Panc1 (cell line): ENCODE results near the gene ADGRV1.

Experiments used
- CTCF ChIP-seq: fragments of 450-650 bp; IDR thresholded peaks from 2 replicates; pipeline ENCODE4 v1.5.1; 2017; ENCODE audit warnings: mild to moderate bottlenecking
- POLR2AphosphoS5 ChIP-seq: IDR thresholded peaks from 2 replicates; pipeline ENCODE4 v1.6.1; 2012; ENCODE audit warnings: mild to moderate bottlenecking, low read depth, low read length, moderate library complexity
- REST ChIP-seq, 2 experiments: IDR thresholded peaks; 2 replicates each; pipeline ENCODE4 v1.6.1; 2011 to 2012; ENCODE audit warnings: low read depth in 2 of 2, control low read depth in 1 of 2, low read length in 1 of 2, mild to moderate bottlenecking in 1 of 2, moderate library complexity in 1 of 2; ENCODE audit not compliant: insufficient read depth in 1 of 2
- SIN3A ChIP-seq: IDR thresholded peaks from 2 replicates; pipeline ENCODE4 v1.6.1; 2012; ENCODE audit warnings: low read depth, mild to moderate bottlenecking, low read length, moderate library complexity, borderline replicate concordance; ENCODE audit not compliant: insufficient read depth

- TF ChIP-seq CTCF (no peak), POLR2AphosphoS5 (no peak), SIN3A (no peak), REST (IDR thresholded peaks at IDR 0.05; ENCODE audit: insufficient read depth in 1 of 2, low read depth in 2 of 2, low read length in 1 of 2) (no peak)
Observed at GRCh38 chr5:90877049-90877448, 318.5 kb downstream of the ADGRV1 start.
